ENCODE measurements around the gene SNX13. TPM values are rescaled to one million over a fixed set of nuclear protein-coding genes. Genes with fewer than 3 reads are reported as not detected.

The SNX13 gene
- total and polyA plus RNA-seq, 9 of the 15 experiments (the other 6 are each of a cell fraction or from before 2014, with no cell fraction given), result 5.6 to 33.2 (median 25.4) TPM

GRCh38 chr7:17774248-17774647 lies 166.0 kb downstream of the SNX13 start:
- CTCF ChIA-PET (ENCODE audit: low intra/inter-chr PET ratio), result no interaction called here
- H3K4me1 ChIP-seq (replicated peaks in 1 of 2; ENCODE audit: control insufficient read depth in 2 of 2, insufficient read depth in 2 of 2, low read length in 2 of 2), result no peaks in the 10 kb centered on the region
- peak; percentile 40 for FAIRE-seq
- TF ChIP-seq CSDE1 (IDR thresholded peaks at IDR 0.05) (no peak), GTF2E2 (tag; IDR thresholded peaks at IDR 0.05) (no peak), FOXA3 (CRISPR knock-in tag; conservative IDR thresholded peaks at IDR 0.05 in 1 of 2, IDR thresholded peaks at IDR 0.05 in 1 of 2) (peak in 1 of 2 experiments; percentile 74; a peak in 2 of 4 replicates), NFE2L1 (tag; IDR thresholded peaks at IDR 0.05; ENCODE audit: borderline replicate concordance, low read depth) (no peak), NCOR1 (IDR thresholded peaks at IDR 0.05) (no peak), CBFA2T2 (conservative IDR thresholded peaks at IDR 0.05) (peak; percentile 18; the same call in 1 of the 2 replicates), LEF1 (IDR thresholded peaks at IDR 0.05) (no peak), ZBTB8A (IDR thresholded peaks at IDR 0.05; ENCODE audit: partially characterized antibody) (no peak), SREBF2 (CRISPR knock-in tag; IDR thresholded peaks at IDR 0.05) (no peak), NCOA4 (IDR thresholded peaks at IDR 0.05; ENCODE audit: partially characterized antibody) (no peak), SMAD3 (CRISPR knock-in tag; conservative IDR thresholded peaks at IDR 0.05) (no peak), ZNF431 (CRISPR knock-in tag; IDR thresholded peaks at IDR 0.05) (no peak), TEAD4 (IDR thresholded peaks at IDR 0.05; ENCODE audit: low read length) (peak; percentile 37; the same call in 1 of the 2 replicates), TEAD4 (CRISPR knock-in tag; IDR thresholded peaks at IDR 0.05; ENCODE audit: borderline replicate concordance) (no peak), ARHGAP35 (IDR thresholded peaks at IDR 0.05; ENCODE audit: partially characterized antibody) (no peak), MECOM (CRISPR knock-in tag; IDR thresholded peaks at IDR 0.05) (no peak), ZBED1 (IDR thresholded peaks at IDR 0.05) (no peak), ZBTB12 (CRISPR knock-in tag; IDR thresholded peaks at IDR 0.05) (no peak), CTBP1 (IDR thresholded peaks at IDR 0.05; ENCODE audit: borderline replicate concordance) (no peak), SNRNP70 (optimal IDR thresholded peaks at IDR 0.05; ENCODE audit: low read depth, low read length) (no peak), DLX4 (CRISPR knock-in tag; IDR thresholded peaks at IDR 0.05) (no peak)
- TF ChIP-seq, protein P1, sequence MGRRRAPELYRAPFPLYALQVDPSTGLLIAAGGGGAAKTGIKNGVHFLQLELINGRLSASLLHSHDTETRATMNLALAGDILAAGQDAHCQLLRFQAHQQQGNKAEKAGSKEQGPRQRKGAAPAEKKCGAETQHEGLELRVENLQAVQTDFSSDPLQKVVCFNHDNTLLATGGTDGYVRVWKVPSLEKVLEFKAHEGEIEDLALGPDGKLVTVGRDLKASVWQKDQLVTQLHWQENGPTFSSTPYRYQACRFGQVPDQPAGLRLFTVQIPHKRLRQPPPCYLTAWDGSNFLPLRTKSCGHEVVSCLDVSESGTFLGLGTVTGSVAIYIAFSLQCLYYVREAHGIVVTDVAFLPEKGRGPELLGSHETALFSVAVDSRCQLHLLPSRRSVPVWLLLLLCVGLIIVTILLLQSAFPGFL (CRISPR knock-in tag; IDR thresholded peaks at IDR 0.05), result no peak
- TF ChIP-seq, protein P2, sequence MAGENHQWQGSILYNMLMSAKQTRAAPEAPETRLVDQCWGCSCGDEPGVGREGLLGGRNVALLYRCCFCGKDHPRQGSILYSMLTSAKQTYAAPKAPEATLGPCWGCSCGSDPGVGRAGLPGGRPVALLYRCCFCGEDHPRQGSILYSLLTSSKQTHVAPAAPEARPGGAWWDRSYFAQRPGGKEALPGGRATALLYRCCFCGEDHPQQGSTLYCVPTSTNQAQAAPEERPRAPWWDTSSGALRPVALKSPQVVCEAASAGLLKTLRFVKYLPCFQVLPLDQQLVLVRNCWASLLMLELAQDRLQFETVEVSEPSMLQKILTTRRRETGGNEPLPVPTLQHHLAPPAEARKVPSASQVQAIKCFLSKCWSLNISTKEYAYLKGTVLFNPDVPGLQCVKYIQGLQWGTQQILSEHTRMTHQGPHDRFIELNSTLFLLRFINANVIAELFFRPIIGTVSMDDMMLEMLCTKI (IDR thresholded peaks at IDR 0.05; ENCODE audit: partially characterized antibody), result no peak

More at GRCh38 chr7:17774248-17774647, 166.0 kb downstream of the SNX13 start:
- WGBS (ENCODE audit: insufficient coverage, low coverage, missing lambda C conversion rate), result 0% methylated on average over 2 of the region's 2 CpGs
- POLR2A ChIA-PET, result no interaction called here
- Histone ChIP-seq H3K36me3 (ENCODE audit: control insufficient read depth, insufficient read depth, low read length) (no peaks in the 10 kb centered on the region), H2AFZ (ENCODE audit: low read depth, low read length) (no peak overlapping the region), H4K20me1 (replicated peaks; ENCODE audit: control insufficient read depth, insufficient read depth, low read length) (no peaks in the 10 kb centered on the region), H3K9me3 (replicated peaks; ENCODE audit: control insufficient read depth, insufficient read depth, low read depth, low read length) (no peaks in the 10 kb centered on the region), H3K9me1 (ENCODE audit: control insufficient read depth, insufficient read depth, low read length) (no peaks in the 10 kb centered on the region), H3K27ac (ENCODE audit: extremely low read depth, low read depth, low read length) (no peak overlapping the region), H3K79me2 (ENCODE audit: control insufficient read depth, insufficient read depth, low read length) (no peaks in the 10 kb centered on the region), H3K4me3 (no peak overlapping the region), H3K9ac (ENCODE audit: insufficient read depth in 1 of 2, low read depth in 2 of 2, low read length in 2 of 2) (no peak overlapping the region), H3K4me2 (ENCODE audit: insufficient read depth, low read length) (no peak overlapping the region), H3K27me3 (ENCODE audit: control insufficient read depth in 2 of 2, insufficient read depth in 2 of 2, low read length in 2 of 2) (no peaks in the 10 kb centered on the region)
- ATAC-seq, result peak; percentile 47; the same call in 2 of the 3 replicates
- no TSS peak for BruUV-seq (replicated peaks)
- intact Hi-C loops (cut with micrococcal nuclease) (loop anchor here (5.0 kb wide), 1 partner anchor 88 kb away; no protein-coding TSS in a partner anchor), in situ Hi-C loops (cut with MboI) (loop anchor here (10.0 kb wide), 1 partner anchor 551 kb away; no protein-coding TSS in a partner anchor)
- peak in 1 of 4 experiments; percentile 19 for DNase-seq (ENCODE audit: extremely low read depth in 1 of 4, low spot score in 3 of 4)

All from K562 (cell line).